ENCODE data around the gene INO80E.

- TF ChIP-seq CTCF (IDR thresholded peaks at IDR 0.05) (no peak), RARB (CRISPR knock-in tag; IDR thresholded peaks at IDR 0.05) (no peak), USF2 (IDR thresholded peaks at IDR 0.05) (no peak), POLR2A (IDR thresholded peaks at IDR 0.05; ENCODE audit: low read length) (no peak), MAZ (IDR thresholded peaks at IDR 0.05; ENCODE audit: borderline replicate concordance, low read depth, low read length) (no peak), KDM5A (IDR thresholded peaks at IDR 0.05) (no peak), SMC3 (IDR thresholded peaks at IDR 0.05) (no peak)
Measured at GRCh38 chr16:29992344-29992967, 3.6 kb upstream of the INO80E start.

Data from A549 (cell line).